Measurements from ENCODE around the gene DOCK4. TPM values are rescaled to one million over a fixed set of nuclear protein-coding genes. Genes with fewer than 3 reads are reported as not detected.

DOCK4 gene
- total and polyA plus RNA-seq, 7 donors = 3.0 to 28.5 (median 14.1) TPM

DNA sequence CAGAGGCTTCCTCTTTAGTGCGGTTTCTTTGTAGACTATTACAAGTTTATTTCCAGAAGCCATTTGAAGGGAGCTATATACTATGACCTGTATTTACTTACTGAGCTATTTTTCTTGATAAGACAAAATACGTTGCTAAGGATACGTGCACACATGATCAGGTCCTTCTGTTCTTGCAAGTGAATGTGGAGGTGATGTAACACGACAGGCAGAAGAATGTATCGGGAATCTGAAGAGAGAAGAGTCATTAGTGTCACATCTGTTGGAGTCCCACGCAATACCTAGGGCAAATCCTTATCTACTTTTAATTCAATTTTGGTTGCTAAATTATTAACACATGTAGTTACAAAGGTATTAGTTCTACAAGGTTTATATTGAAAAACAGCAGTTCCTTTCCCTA, 359.3 kb downstream of the DOCK4 start:
- TF ChIP-seq POLR2AphosphoS5 (IDR thresholded peaks at IDR 0.05) (no peak), EP300 (IDR thresholded peaks at IDR 0.05) (no peak), POLR2A (IDR thresholded peaks at IDR 0.05) (no peak)
- TF ChIP-seq, protein P1, sequence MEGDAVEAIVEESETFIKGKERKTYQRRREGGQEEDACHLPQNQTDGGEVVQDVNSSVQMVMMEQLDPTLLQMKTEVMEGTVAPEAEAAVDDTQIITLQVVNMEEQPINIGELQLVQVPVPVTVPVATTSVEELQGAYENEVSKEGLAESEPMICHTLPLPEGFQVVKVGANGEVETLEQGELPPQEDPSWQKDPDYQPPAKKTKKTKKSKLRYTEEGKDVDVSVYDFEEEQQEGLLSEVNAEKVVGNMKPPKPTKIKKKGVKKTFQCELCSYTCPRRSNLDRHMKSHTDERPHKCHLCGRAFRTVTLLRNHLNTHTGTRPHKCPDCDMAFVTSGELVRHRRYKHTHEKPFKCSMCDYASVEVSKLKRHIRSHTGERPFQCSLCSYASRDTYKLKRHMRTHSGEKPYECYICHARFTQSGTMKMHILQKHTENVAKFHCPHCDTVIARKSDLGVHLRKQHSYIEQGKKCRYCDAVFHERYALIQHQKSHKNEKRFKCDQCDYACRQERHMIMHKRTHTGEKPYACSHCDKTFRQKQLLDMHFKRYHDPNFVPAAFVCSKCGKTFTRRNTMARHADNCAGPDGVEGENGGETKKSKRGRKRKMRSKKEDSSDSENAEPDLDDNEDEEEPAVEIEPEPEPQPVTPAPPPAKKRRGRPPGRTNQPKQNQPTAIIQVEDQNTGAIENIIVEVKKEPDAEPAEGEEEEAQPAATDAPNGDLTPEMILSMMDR (IDR thresholded peaks at IDR 0.05) = no peak
- no peak overlapping the region for H3K4me3 ChIP-seq
- no peaks in the 10 kb centered on the region for H3K9me3 ChIP-seq
- no peak overlapping the region for H3K27ac ChIP-seq
- H3K27me3 ChIP-seq = no peaks in the 10 kb centered on the region
- intact Hi-C loops (cut with DNase I) = no loop called here
- H3K4me1 ChIP-seq = no peaks in the 10 kb centered on the region
- H3K36me3 ChIP-seq = peaks cover 0 to 34% (median 3%) of the 10 kb centered on the region in 4 donors
- 24 to 76% methylated on average over 6 of the region's 6 CpGs for WGBS, 2 donors
- DNase-seq = no peak

DNA sequence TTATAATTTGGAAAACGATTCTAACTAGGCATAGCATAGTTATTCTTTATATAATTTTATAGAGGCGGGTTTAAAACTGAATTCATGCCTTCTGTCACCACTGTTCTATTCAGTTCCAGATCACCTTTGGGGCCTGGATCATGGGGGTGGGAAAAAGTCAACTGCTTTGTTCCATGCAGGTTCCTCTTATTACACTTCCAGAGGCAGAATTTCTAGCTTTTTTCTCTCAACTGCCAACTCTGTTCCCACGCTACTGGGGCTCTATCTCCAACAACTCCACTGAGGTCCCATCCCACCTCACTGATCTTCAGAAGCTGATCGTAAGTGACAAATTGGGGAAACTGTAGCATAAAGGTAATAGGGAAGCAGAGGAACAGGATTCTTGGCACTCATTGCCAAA, 360.3 kb downstream of the DOCK4 start:
- no peak overlapping the region for H3K27ac ChIP-seq
- WGBS, 2 donors = 58 to 86% methylated on average over 4 of the region's 4 CpGs
- H3K4me1 ChIP-seq = no peaks in the 10 kb centered on the region
- TF ChIP-seq, protein P1 (IDR thresholded peaks at IDR 0.05) = no peak
- TF ChIP-seq EP300 (IDR thresholded peaks at IDR 0.05) (no peak), POLR2A (IDR thresholded peaks at IDR 0.05) (no peak), POLR2AphosphoS5 (IDR thresholded peaks at IDR 0.05) (no peak)
- no peak overlapping the region for H3K4me3 ChIP-seq
- DNase-seq = no peak
- peaks cover 0 to 34% (median 3%) of the 10 kb centered on the region in 4 donors for H3K36me3 ChIP-seq
- intact Hi-C loops (cut with DNase I) = no loop called here
- H3K9me3 ChIP-seq = no peaks in the 10 kb centered on the region
- H3K27me3 ChIP-seq = no peaks in the 10 kb centered on the region

- Histone ChIP-seq H3K36me3 (peaks cover 0 to 34% (median 3%) of the 10 kb centered on the region in 4 donors), H3K4me1 (no peaks in the 10 kb centered on the region), H3K9me3 (no peaks in the 10 kb centered on the region), H3K4me3 (no peak overlapping the region), H3K27me3 (no peaks in the 10 kb centered on the region), H3K27ac (no peak overlapping the region)
- WGBS, 2 donors = 78 to 88% methylated on average over 4 of the region's 4 CpGs
- DNase-seq = no peak
- intact Hi-C loops (cut with DNase I) = no loop called here
- TF ChIP-seq EP300 (IDR thresholded peaks at IDR 0.05) (no peak), POLR2A (IDR thresholded peaks at IDR 0.05) (no peak), POLR2AphosphoS5 (IDR thresholded peaks at IDR 0.05) (no peak)
- TF ChIP-seq, protein P1 (IDR thresholded peaks at IDR 0.05) = no peak
Observed at GRCh38 chr7:111844904-111845671, 361.1 kb downstream of the DOCK4 start.

GRCh38 chr7:111842491-111842890, 363.7 kb downstream of the DOCK4 start:
- Histone ChIP-seq H3K9me3 (no peaks in the 10 kb centered on the region), H3K27me3 (no peaks in the 10 kb centered on the region), H3K4me3 (no peak overlapping the region), H3K36me3 (peaks cover 0 to 34% (median 3%) of the 10 kb centered on the region in 4 donors), H3K27ac (no peak overlapping the region), H3K4me1 (no peaks in the 10 kb centered on the region)
- 72 to 75% methylated on average over 3 of the region's 3 CpGs for WGBS, 2 donors
- intact Hi-C loops (cut with DNase I) = no loop called here
- DNase-seq = no peak
- TF ChIP-seq, protein P1 (IDR thresholded peaks at IDR 0.05) = no peak
- TF ChIP-seq EP300 (IDR thresholded peaks at IDR 0.05) (no peak), POLR2A (IDR thresholded peaks at IDR 0.05) (no peak), POLR2AphosphoS5 (IDR thresholded peaks at IDR 0.05) (no peak)
